Measurements from ENCODE around the gene KCNA1.

KCNA1 gene

GRCh38 chr12:4938900-4939299 is 29.2 kb downstream of the KCNA1 start:
- H3K27ac ChIP-seq (ENCODE audit: low read depth, low read length) = no peak overlapping the region
- peaks cover 0 to 3% (median 0%) of the 10 kb centered on the region in 5 donors for H3K27me3 ChIP-seq (ENCODE audit: control insufficient read depth in 5 of 5, insufficient read depth in 4 of 5, low read length in 5 of 5)
- no peaks in the 10 kb centered on the region for H3K4me1 ChIP-seq (ENCODE audit: control insufficient read depth in 5 of 5, insufficient read depth in 5 of 5, low read length in 5 of 5)
- no peak overlapping the region for H3K9ac ChIP-seq (ENCODE audit: low read length in 5 of 5)
- no peaks in the 10 kb centered on the region for H3K9me3 ChIP-seq (ENCODE audit: control insufficient read depth in 5 of 5, low read length in 5 of 5)
- H3K4me3 ChIP-seq (ENCODE audit: low read depth in 1 of 5, low read length in 5 of 5) = no peak overlapping the region
- H3K36me3 ChIP-seq (ENCODE audit: control insufficient read depth in 5 of 5, insufficient read depth in 5 of 5, low read length in 5 of 5) = no peaks in the 10 kb centered on the region

- Histone ChIP-seq H3K9me3 (ENCODE audit: control insufficient read depth in 5 of 5, low read length in 5 of 5) (no peaks in the 10 kb centered on the region), H3K27ac (ENCODE audit: low read depth, low read length) (no peak overlapping the region), H3K4me1 (ENCODE audit: control insufficient read depth in 5 of 5, insufficient read depth in 5 of 5, low read length in 5 of 5) (no peaks in the 10 kb centered on the region), H3K4me3 (ENCODE audit: low read depth in 1 of 5, low read length in 5 of 5) (no peak overlapping the region), H3K36me3 (ENCODE audit: control insufficient read depth in 5 of 5, insufficient read depth in 5 of 5, low read length in 5 of 5) (no peaks in the 10 kb centered on the region), H3K9ac (ENCODE audit: low read length in 5 of 5) (no peak overlapping the region), H3K27me3 (ENCODE audit: control insufficient read depth in 5 of 5, insufficient read depth in 4 of 5, low read length in 5 of 5) (peaks cover 0 to 3% (median 0%) of the 10 kb centered on the region in 5 donors)
Observed at GRCh38 chr12:4939418-4940023, 29.8 kb downstream of the KCNA1 start.

GRCh38 chr12:4943067-4943937 is 33.6 kb downstream of the KCNA1 start:
- Histone ChIP-seq H3K36me3 (ENCODE audit: control insufficient read depth in 5 of 5, insufficient read depth in 5 of 5, low read length in 5 of 5) (no peaks in the 10 kb centered on the region), H3K9me3 (ENCODE audit: control insufficient read depth in 5 of 5, low read length in 5 of 5) (no peaks in the 10 kb centered on the region), H3K9ac (ENCODE audit: low read length in 5 of 5) (no peak overlapping the region), H3K4me3 (ENCODE audit: low read depth in 1 of 5, low read length in 5 of 5) (no peak overlapping the region), H3K27ac (ENCODE audit: low read depth, low read length) (no peak overlapping the region), H3K27me3 (ENCODE audit: control insufficient read depth in 5 of 5, insufficient read depth in 4 of 5, low read length in 5 of 5) (peaks cover 0 to 3% (median 0%) of the 10 kb centered on the region in 5 donors), H3K4me1 (ENCODE audit: control insufficient read depth in 5 of 5, insufficient read depth in 5 of 5, low read length in 5 of 5) (no peaks in the 10 kb centered on the region)

- H3K4me1 ChIP-seq (ENCODE audit: control insufficient read depth in 5 of 5, insufficient read depth in 5 of 5, low read length in 5 of 5) = no peaks in the 10 kb centered on the region
- no peaks in the 10 kb centered on the region for H3K9me3 ChIP-seq (ENCODE audit: control insufficient read depth in 5 of 5, low read length in 5 of 5)
- H3K27me3 ChIP-seq (ENCODE audit: control insufficient read depth in 5 of 5, insufficient read depth in 4 of 5, low read length in 5 of 5) = peaks cover 0 to 3% (median 0%) of the 10 kb centered on the region in 5 donors
- no peak overlapping the region for H3K9ac ChIP-seq (ENCODE audit: low read length in 5 of 5)
- no peaks in the 10 kb centered on the region for H3K36me3 ChIP-seq (ENCODE audit: control insufficient read depth in 5 of 5, insufficient read depth in 5 of 5, low read length in 5 of 5)
- H3K4me3 ChIP-seq (ENCODE audit: low read depth in 1 of 5, low read length in 5 of 5) = no peak overlapping the region
- H3K27ac ChIP-seq (ENCODE audit: low read depth, low read length) = no peak overlapping the region
Observed at GRCh38 chr12:4943938-4944284, 34.2 kb downstream of the KCNA1 start.

GRCh38 chr12:4947253-4947652 is 37.5 kb downstream of the KCNA1 start:
- Histone ChIP-seq H3K4me1 (ENCODE audit: control insufficient read depth in 5 of 5, insufficient read depth in 5 of 5, low read length in 5 of 5) (no peaks in the 10 kb centered on the region), H3K27ac (ENCODE audit: low read depth, low read length) (no peak overlapping the region), H3K4me3 (ENCODE audit: low read depth in 1 of 5, low read length in 5 of 5) (no peak overlapping the region), H3K27me3 (ENCODE audit: control insufficient read depth in 5 of 5, insufficient read depth in 4 of 5, low read length in 5 of 5) (peaks cover 0 to 7% (median 0%) of the 10 kb centered on the region in 5 donors), H3K9ac (ENCODE audit: low read length in 5 of 5) (no peak overlapping the region), H3K36me3 (ENCODE audit: control insufficient read depth in 5 of 5, insufficient read depth in 5 of 5, low read length in 5 of 5) (no peaks in the 10 kb centered on the region), H3K9me3 (ENCODE audit: control insufficient read depth in 5 of 5, low read length in 5 of 5) (no peaks in the 10 kb centered on the region)

GRCh38 chr12:4951083-4951482 is 41.4 kb downstream of the KCNA1 start:
- Histone ChIP-seq H3K27ac (ENCODE audit: low read depth, low read length) (no peak overlapping the region), H3K4me3 (ENCODE audit: low read depth in 1 of 5, low read length in 5 of 5) (no peak overlapping the region), H3K9me3 (ENCODE audit: control insufficient read depth in 5 of 5, low read length in 5 of 5) (no peaks in the 10 kb centered on the region), H3K27me3 (ENCODE audit: control insufficient read depth in 5 of 5, insufficient read depth in 4 of 5, low read length in 5 of 5) (peaks cover 2 to 27% (median 4%) of the 10 kb centered on the region in 5 donors), H3K36me3 (ENCODE audit: control insufficient read depth in 5 of 5, insufficient read depth in 5 of 5, low read length in 5 of 5) (no peaks in the 10 kb centered on the region), H3K4me1 (ENCODE audit: control insufficient read depth in 5 of 5, insufficient read depth in 5 of 5, low read length in 5 of 5) (no peaks in the 10 kb centered on the region), H3K9ac (ENCODE audit: low read length in 5 of 5) (no peak overlapping the region)

- no peaks in the 10 kb centered on the region for H3K4me1 ChIP-seq (ENCODE audit: control insufficient read depth in 5 of 5, insufficient read depth in 5 of 5, low read length in 5 of 5)
- H3K9me3 ChIP-seq (ENCODE audit: control insufficient read depth in 5 of 5, low read length in 5 of 5) = no peaks in the 10 kb centered on the region
- H3K27me3 ChIP-seq (ENCODE audit: control insufficient read depth in 5 of 5, insufficient read depth in 4 of 5, low read length in 5 of 5) = peaks cover 2 to 29% (median 6%) of the 10 kb centered on the region in 5 donors
- H3K9ac ChIP-seq (ENCODE audit: low read length in 5 of 5) = no peak overlapping the region
- no peak overlapping the region for H3K27ac ChIP-seq (ENCODE audit: low read depth, low read length)
- H3K36me3 ChIP-seq (ENCODE audit: control insufficient read depth in 5 of 5, insufficient read depth in 5 of 5, low read length in 5 of 5) = no peaks in the 10 kb centered on the region
- H3K4me3 ChIP-seq (ENCODE audit: low read depth in 1 of 5, low read length in 5 of 5) = no peak overlapping the region
Observed at GRCh38 chr12:4951601-4952000, 41.9 kb downstream of the KCNA1 start.

GRCh38 chr12:4954621-4955354 is 45.1 kb downstream of the KCNA1 start:
- Histone ChIP-seq H3K27ac (ENCODE audit: low read depth, low read length) (no peak overlapping the region), H3K9me3 (ENCODE audit: control insufficient read depth in 5 of 5, low read length in 5 of 5) (no peaks in the 10 kb centered on the region), H3K36me3 (ENCODE audit: control insufficient read depth in 5 of 5, insufficient read depth in 5 of 5, low read length in 5 of 5) (no peaks in the 10 kb centered on the region), H3K9ac (ENCODE audit: low read length in 5 of 5) (no peak overlapping the region), H3K4me1 (ENCODE audit: control insufficient read depth in 5 of 5, insufficient read depth in 5 of 5, low read length in 5 of 5) (no peaks in the 10 kb centered on the region), H3K27me3 (ENCODE audit: control insufficient read depth in 5 of 5, insufficient read depth in 4 of 5, low read length in 5 of 5) (peaks cover 2 to 28% (median 6%) of the 10 kb centered on the region in 5 donors), H3K4me3 (ENCODE audit: low read depth in 1 of 5, low read length in 5 of 5) (no peak overlapping the region)

- no peaks in the 10 kb centered on the region for H3K4me1 ChIP-seq (ENCODE audit: control insufficient read depth in 5 of 5, insufficient read depth in 5 of 5, low read length in 5 of 5)
- no peaks in the 10 kb centered on the region for H3K9me3 ChIP-seq (ENCODE audit: control insufficient read depth in 5 of 5, low read length in 5 of 5)
- H3K9ac ChIP-seq (ENCODE audit: low read length in 5 of 5) = no peak overlapping the region
- H3K36me3 ChIP-seq (ENCODE audit: control insufficient read depth in 5 of 5, insufficient read depth in 5 of 5, low read length in 5 of 5) = no peaks in the 10 kb centered on the region
- peaks cover 2 to 29% (median 6%) of the 10 kb centered on the region in 5 donors for H3K27me3 ChIP-seq (ENCODE audit: control insufficient read depth in 5 of 5, insufficient read depth in 4 of 5, low read length in 5 of 5)
- H3K27ac ChIP-seq (ENCODE audit: low read depth, low read length) = no peak overlapping the region
- no peak overlapping the region for H3K4me3 ChIP-seq (ENCODE audit: low read depth in 1 of 5, low read length in 5 of 5)
Observed at GRCh38 chr12:4956054-4956453, 46.3 kb downstream of the KCNA1 start.

- H3K9ac ChIP-seq (ENCODE audit: low read length in 5 of 5) = no peak overlapping the region
- no peaks in the 10 kb centered on the region for H3K36me3 ChIP-seq (ENCODE audit: control insufficient read depth in 5 of 5, insufficient read depth in 5 of 5, low read length in 5 of 5)
- no peak overlapping the region for H3K4me3 ChIP-seq (ENCODE audit: low read depth in 1 of 5, low read length in 5 of 5)
- H3K9me3 ChIP-seq (ENCODE audit: control insufficient read depth in 5 of 5, low read length in 5 of 5) = no peaks in the 10 kb centered on the region
- peaks cover 2 to 29% (median 6%) of the 10 kb centered on the region in 5 donors for H3K27me3 ChIP-seq (ENCODE audit: control insufficient read depth in 5 of 5, insufficient read depth in 4 of 5, low read length in 5 of 5)
- H3K27ac ChIP-seq (ENCODE audit: low read depth, low read length) = no peak overlapping the region
- no peaks in the 10 kb centered on the region for H3K4me1 ChIP-seq (ENCODE audit: control insufficient read depth in 5 of 5, insufficient read depth in 5 of 5, low read length in 5 of 5)
Observed at GRCh38 chr12:4956968-4957367, 47.3 kb downstream of the KCNA1 start.

Measured in subcutaneous abdominal adipose tissue (tissue), 5 donors.